Activated CD4-positive, alpha-beta T cell treated with anti-CD3 and anti-CD28 coated beads, Interleukin-2, amount 10 ng/mL, durations not matched to agents 24 days and 14 days (primary cell): ENCODE results near the gene ACCS. TPM values are rescaled to one million over a fixed set of nuclear protein-coding genes. Genes with fewer than 3 reads are reported as not detected.

Source experiments
- DNase-seq: peaks from one replicate; pipeline ENCODE4 v3.0.0; 2022
- H3K27ac Mint-ChIP-seq: one replicate; pipeline ENCODE4 v1.8.0; 2022; ENCODE audit warnings: mild to moderate bottlenecking, mixed read lengths
- H3K27me3 Mint-ChIP-seq: one replicate; pipeline ENCODE4 v1.8.0; 2022; ENCODE audit warnings: mixed read lengths
- H3K36me3 Mint-ChIP-seq: one replicate; pipeline ENCODE4 v1.8.0; 2022; ENCODE audit warnings: low read depth, mild to moderate bottlenecking, mixed read lengths
- H3K4me1 Mint-ChIP-seq: one replicate; pipeline ENCODE4 v1.8.0; 2021; ENCODE audit warnings: mixed read lengths
- H3K4me3 Mint-ChIP-seq: one replicate; pipeline ENCODE4 v1.8.0; 2022; ENCODE audit warnings: mild to moderate bottlenecking, moderate library complexity, mixed read lengths
- H3K9me3 Mint-ChIP-seq: one replicate; pipeline ENCODE4 v1.8.0; 2021; ENCODE audit warnings: mixed read lengths
- intact Hi-C: fragments of 100-400 bp; cut with micrococcal nuclease; formaldehyde crosslinking; loops from one replicate; pipeline ENCODE4 v1.15.1; 2023
- total RNA-seq: library from RNA; stranded (reverse); gene quantifications from 2 replicates; pipeline ENCODE4 v1.2.3, GENCODE V29; 2022

Gene ACCS
- total RNA-seq, 1 donor from 2014 or later = 19.7 TPM

DNA sequence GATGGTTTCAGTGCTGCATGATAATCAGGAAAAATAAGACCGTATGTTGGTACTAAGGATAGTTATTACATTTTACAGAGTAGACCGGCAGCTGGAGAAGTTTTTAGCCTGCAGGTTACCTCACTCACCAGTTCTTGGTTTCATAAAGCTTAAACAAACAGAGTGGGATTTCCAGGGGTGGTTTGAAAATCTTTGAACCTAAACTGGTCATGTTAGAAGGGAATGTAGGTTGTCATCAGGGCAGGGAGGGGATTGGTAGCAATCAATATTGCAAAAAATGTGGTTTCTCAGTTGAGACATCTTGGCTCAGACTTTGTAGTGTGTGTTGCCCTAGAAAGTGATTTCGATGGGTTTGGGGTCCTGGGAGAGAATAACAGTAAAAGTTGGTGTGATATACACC is 46.9 kb downstream of the ACCS start:
- Mint-ChIP-seq H3K9me3 (no peaks in the 10 kb centered on the region), H3K36me3 (peaks cover 31% of the 10 kb centered on the region), H3K4me1 (peaks cover 11% of the 10 kb centered on the region), H3K27ac (no peak overlapping the region), H3K4me3 (no peak overlapping the region), H3K27me3 (no peaks in the 10 kb centered on the region)
- DNase-seq = no peak
- intact Hi-C loops = no loop called here

DNA sequence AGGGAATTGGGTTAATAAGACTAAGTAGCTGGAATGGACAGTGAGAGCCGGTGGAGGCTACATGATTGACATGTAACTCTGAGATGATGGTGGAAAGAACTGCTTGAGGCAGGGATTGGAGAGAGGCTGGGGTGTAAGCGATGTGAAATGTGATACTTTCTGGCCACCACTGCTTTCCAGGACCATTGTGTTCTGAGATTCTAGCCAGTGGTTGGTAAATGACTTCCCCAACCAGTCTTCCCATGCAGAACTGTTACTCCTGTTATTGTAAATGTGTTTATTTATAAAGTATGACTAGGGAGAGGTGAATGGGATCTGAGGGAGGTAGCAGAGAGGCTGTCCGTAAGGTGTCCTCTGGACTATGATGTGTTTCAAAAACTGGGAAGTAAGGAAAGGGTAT is 47.5 kb downstream of the ACCS start:
- Mint-ChIP-seq H3K27me3 (no peaks in the 10 kb centered on the region), H3K36me3 (peaks cover 33% of the 10 kb centered on the region), H3K4me1 (peaks cover 11% of the 10 kb centered on the region), H3K9me3 (no peaks in the 10 kb centered on the region), H3K4me3 (no peak overlapping the region), H3K27ac (no peak overlapping the region)
- intact Hi-C loops = no loop called here
- no peak for DNase-seq

DNA sequence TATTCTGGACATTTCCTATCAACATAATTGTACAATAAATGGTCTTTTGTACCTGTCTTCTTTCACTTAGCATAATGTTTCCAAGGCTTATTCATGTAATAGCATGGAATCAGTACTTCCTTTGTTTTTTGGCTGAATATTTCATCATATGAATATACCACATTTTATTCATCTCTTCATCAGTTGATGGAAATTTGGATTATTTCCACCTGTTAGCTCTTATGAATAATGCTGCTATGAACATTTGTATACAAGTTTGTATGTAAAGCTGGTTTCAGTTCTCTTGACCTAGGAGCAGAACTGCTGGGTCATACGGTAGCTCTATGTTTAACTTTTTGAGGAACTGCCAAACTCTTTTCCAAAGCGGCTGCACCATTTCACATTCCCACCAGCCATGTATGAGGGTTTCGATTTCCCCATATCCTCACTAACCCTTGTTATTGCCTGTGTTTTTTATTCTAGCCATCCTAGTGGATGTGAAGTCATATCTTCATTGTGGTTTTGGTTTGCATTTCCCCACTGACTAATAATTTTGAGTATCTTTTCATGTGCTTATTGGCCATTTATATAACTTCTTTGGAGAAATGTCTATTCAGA is 50.3 kb downstream of the ACCS start:
- Mint-ChIP-seq H3K27ac (no peak overlapping the region), H3K27me3 (no peaks in the 10 kb centered on the region), H3K36me3 (peaks cover 28% of the 10 kb centered on the region), H3K4me3 (no peak overlapping the region), H3K9me3 (no peaks in the 10 kb centered on the region), H3K4me1 (peaks cover 3% of the 10 kb centered on the region)
- no peak for DNase-seq
- intact Hi-C loops = no loop called here

DNA sequence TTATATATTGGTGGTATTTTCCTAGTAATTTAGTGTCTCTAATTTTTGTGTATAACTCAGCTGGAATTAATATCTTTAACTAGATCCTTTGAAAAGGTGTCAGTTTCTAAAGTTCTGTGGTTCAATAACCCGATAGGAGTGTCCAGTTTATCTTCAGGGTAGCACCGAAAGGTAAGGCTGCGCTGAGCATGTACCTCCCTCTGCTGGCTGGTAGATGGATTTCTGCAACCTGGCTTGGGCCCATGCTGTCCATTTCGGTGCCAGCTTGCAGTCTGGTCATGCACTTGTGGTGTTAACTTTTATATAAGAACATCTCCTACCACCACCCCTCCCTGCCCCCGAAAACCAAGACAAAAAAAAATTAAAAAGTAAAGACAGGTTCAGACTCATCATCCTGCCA is 54.1 kb downstream of the ACCS start:
- Mint-ChIP-seq H3K4me3 (no peak overlapping the region), H3K27ac (no peak overlapping the region), H3K36me3 (peaks cover 27% of the 10 kb centered on the region), H3K9me3 (no peaks in the 10 kb centered on the region), H3K4me1 (no peaks in the 10 kb centered on the region), H3K27me3 (no peaks in the 10 kb centered on the region)
- intact Hi-C loops = no loop called here
- DNase-seq = no peak

DNA sequence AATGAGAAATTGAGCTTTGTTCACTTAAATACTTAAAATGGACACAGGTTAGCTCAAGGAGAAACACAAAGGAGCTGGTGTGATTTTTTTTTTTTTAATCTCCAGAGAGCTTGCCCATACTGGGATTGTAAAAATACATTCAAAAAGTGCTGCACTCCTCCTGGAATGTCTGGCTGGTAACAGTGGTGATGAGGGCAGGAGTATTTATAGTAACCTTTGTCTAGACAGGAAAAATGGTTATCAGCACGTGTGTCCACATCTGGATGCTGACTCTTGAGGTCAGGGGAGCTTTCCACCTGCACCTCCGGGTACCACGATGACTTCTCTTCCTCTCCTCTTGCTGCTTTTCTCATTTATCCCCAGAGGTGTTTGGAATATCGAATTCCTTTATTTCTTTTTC is 59.5 kb downstream of the ACCS start:
- Mint-ChIP-seq H3K4me1 (no peaks in the 10 kb centered on the region), H3K36me3 (peaks cover 41% of the 10 kb centered on the region), H3K27me3 (no peaks in the 10 kb centered on the region), H3K27ac (no peak overlapping the region), H3K9me3 (no peaks in the 10 kb centered on the region), H3K4me3 (no peak overlapping the region)
- DNase-seq = no peak
- intact Hi-C loops = no loop called here

DNA sequence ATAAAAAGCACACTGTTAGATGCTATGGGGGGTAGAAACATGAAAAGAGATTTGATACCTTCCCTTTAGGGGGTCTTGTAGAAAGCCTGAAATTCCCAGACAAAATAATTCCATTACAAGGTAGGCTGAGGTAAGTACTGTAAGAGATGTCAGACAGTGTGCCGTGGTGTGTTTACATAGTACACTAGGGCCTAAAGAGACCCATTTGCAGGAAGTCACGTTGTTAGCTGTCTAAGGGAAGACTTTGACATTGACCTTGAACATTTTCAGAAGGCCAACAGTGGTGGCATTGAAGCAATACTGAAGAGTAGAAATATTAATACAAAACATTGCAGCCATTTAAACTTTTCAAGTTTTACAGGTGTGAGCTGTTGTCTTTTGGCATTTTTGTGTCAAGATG is 60.2 kb downstream of the ACCS start:
- H3K27ac Mint-ChIP-seq = no peak overlapping the region
- H3K27me3 Mint-ChIP-seq = no peaks in the 10 kb centered on the region
- intact Hi-C loops = no loop called here
- DNase-seq = no peak
- no peaks in the 10 kb centered on the region for H3K4me1 Mint-ChIP-seq
- no peak overlapping the region for H3K4me3 Mint-ChIP-seq
- no peaks in the 10 kb centered on the region for H3K9me3 Mint-ChIP-seq
- peaks cover 41% of the 10 kb centered on the region for H3K36me3 Mint-ChIP-seq

DNA sequence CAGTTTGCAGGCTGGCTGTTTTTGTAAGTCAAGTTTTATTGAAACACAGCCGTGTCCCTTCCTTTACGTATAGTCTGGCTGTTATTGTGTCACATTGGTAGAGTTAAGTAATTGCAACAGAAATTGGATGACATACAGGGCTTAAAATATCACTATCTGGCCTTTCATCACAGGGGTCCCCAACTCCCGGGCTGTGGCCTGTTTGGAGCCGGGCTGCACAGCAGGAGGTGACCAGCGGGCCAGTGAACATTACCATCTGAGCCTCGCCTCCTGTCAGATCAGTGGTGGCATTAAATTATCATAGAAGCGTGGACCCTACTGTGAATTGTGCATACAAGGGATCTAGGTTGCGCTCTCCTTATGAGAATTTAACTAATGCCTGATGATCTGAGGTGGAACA is 61.1 kb downstream of the ACCS start:
- no peaks in the 10 kb centered on the region for H3K27me3 Mint-ChIP-seq
- no peak overlapping the region for H3K27ac Mint-ChIP-seq
- no peaks in the 10 kb centered on the region for H3K9me3 Mint-ChIP-seq
- peaks cover 35% of the 10 kb centered on the region for H3K36me3 Mint-ChIP-seq
- no peak overlapping the region for H3K4me3 Mint-ChIP-seq
- no peaks in the 10 kb centered on the region for H3K4me1 Mint-ChIP-seq
- no peak for DNase-seq
- intact Hi-C loops = no loop called here

DNA sequence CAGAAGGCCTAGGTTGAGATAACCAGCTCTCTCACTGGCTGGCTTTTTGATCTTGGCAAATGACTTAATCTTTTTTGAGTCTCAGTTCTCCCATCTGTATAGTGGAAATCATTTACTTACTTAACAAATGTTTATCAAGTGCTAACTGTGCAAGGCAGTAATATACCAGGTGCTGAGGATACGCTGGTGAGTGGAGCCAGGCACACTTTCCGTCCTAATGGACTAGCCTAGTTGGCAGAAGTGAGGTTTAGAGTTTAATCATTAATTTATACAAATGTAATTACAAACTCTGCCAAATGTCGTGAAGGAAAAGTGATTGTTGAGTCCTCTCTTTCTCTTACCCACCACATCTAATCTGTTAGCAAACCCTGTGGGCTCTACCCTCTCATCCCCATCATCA is 62.7 kb downstream of the ACCS start:
- Mint-ChIP-seq H3K9me3 (no peaks in the 10 kb centered on the region), H3K4me3 (no peak overlapping the region), H3K27me3 (no peaks in the 10 kb centered on the region), H3K27ac (no peak overlapping the region), H3K36me3 (peaks cover 37% of the 10 kb centered on the region), H3K4me1 (no peaks in the 10 kb centered on the region)
- no peak for DNase-seq
- intact Hi-C loops = no loop called here

DNA sequence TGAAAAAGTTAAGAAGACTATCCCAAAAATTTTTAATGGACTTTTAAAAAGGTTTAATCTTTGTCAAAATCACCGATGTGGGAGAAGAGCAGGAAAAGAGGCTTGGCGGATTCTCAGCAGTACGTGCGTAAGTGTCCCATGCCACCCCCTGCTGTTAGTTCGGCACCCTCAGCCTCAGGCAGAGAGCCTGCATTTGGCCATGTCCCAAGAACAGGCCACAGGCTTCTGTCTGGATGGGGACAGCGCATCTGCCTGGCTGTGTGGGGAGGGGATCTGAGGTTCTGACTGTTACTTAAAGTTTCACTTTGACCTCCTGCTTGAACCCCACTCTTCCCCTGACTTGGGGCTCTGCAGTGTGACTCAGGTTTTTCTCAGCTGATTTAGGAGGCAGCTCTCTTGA is 64.7 kb downstream of the ACCS start:
- intact Hi-C loops = no loop called here
- no peak overlapping the region for H3K4me3 Mint-ChIP-seq
- H3K27ac Mint-ChIP-seq = no peak overlapping the region
- H3K9me3 Mint-ChIP-seq = no peaks in the 10 kb centered on the region
- H3K27me3 Mint-ChIP-seq = no peaks in the 10 kb centered on the region
- H3K36me3 Mint-ChIP-seq = peaks cover 34% of the 10 kb centered on the region
- no peak for DNase-seq
- H3K4me1 Mint-ChIP-seq = no peaks in the 10 kb centered on the region

DNA sequence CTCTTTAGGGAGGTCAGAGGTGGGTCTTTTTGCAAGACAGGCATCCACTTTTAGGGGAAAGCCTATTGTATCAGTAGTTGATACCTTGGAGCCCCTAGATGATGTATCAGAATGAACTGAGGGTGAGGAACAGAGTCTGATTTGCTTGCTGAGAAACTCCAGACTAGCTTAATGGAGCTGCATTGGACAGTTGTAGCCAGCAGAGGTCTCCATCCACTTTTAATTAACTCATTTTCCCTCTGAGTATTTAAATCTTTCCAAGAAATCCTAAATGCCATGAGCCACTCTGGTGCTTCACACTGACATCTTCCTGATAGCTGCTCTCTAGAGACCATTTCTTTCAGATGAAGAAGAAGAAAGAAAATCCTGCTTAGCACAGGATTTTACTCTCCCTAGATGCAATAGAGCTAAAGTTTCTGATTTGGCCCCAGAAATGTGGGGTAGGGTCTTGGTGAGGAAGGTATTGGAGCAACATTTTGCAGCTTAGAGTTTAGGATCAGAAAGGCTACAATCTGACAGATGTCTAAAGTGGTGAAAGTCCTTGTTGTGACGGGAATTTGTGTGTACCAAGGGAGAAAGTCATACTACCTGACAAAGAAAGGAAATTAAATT is 67.4 kb downstream of the ACCS start:
- H3K4me1 Mint-ChIP-seq = no peaks in the 10 kb centered on the region
- H3K4me3 Mint-ChIP-seq = no peak overlapping the region
- H3K27ac Mint-ChIP-seq = no peak overlapping the region
- no peak for DNase-seq
- H3K27me3 Mint-ChIP-seq = no peaks in the 10 kb centered on the region
- H3K9me3 Mint-ChIP-seq = no peaks in the 10 kb centered on the region
- peaks cover 19% of the 10 kb centered on the region for H3K36me3 Mint-ChIP-seq
- intact Hi-C loops = no loop called here

Other genes with a start within 250 kb of the ACCS start
- 38.3 and 41.4 TPM in 2 replicates for gene ALKBH3, start 185.4 kb upstream of the ACCS start, total RNA-seq
- gene C11orf96, start 123.6 kb upstream of the ACCS start, total RNA-seq = 3.1 and 3.5 TPM in 2 replicates
- not detected in 2 replicates for gene ACCSL, start 18.3 kb upstream of the ACCS start, total RNA-seq
- gene EXT2, start 29.4 kb downstream of the ACCS start, total RNA-seq = 31.0 and 35.1 TPM in 2 replicates
- gene ALX4, start 243.9 kb downstream of the ACCS start, total RNA-seq = not detected in 2 replicates